Right cardiac atrium (tissue), 5 donors: Measurements from ENCODE around the gene SCYL2. TPM values are rescaled to one million over a fixed set of nuclear protein-coding genes. Genes with fewer than 3 reads are reported as not detected.
A peak's percentile ranks its signal among the peaks of the same experiment; 100 is the strongest.
"Not testable (repeated sequence)": the region's sequence is repeated elsewhere in the genome, so short reads cannot be mapped to it uniquely, and the experiment has no call there.

Experiments
- ATAC-seq, 2 donors: fragments of 200-7000 bp; cut with Tn5 transposase; one replicate each; pipeline versions ENCODE4 v1.8.0 to v1.9.1; 2020; ENCODE audit warnings: moderate library complexity in 2 of 2, mild to moderate bottlenecking in 1 of 2
- DNase-seq, 3 donors: peaks; one replicate each; pipeline ENCODE4 v3.0.0-alpha.2; 2020
- H3K27ac ChIP-seq: one replicate; pipeline ENCODE4 v1.5.1; 2013; ENCODE audit warnings: mild to moderate bottlenecking, low read length, control low read depth, moderate library complexity
- H3K27me3 ChIP-seq: one replicate; pipeline ENCODE4 v1.6.1; 2013; ENCODE audit not compliant: control insufficient read depth, insufficient read depth
- H3K4me1 ChIP-seq: one replicate; pipeline ENCODE4 v1.6.1; 2013; ENCODE audit warnings: low read length; ENCODE audit not compliant: control insufficient read depth, insufficient read depth
- H3K4me3 ChIP-seq: one replicate; pipeline ENCODE4 v1.5.1; 2013; ENCODE audit warnings: low read length, control low read depth
- H3K9me3 ChIP-seq: one replicate; pipeline ENCODE4 v1.6.1; 2013; ENCODE audit warnings: low read length; ENCODE audit not compliant: control insufficient read depth
- WGBS: extraction: QIAGEN DNeasy Blood & Tissue Kit; methylation state at CpG from one replicate; pipeline ENCODE4 v1.1.7; 2013; 5-methylcytosine and 5-hydroxymethylcytosine counted together
- intact Hi-C, 4 donors: fragments of 100-400 bp; cut with DNase I; formaldehyde crosslinking; loops; one replicate each; pipeline versions ENCODE4 v1.11.0 to v1.14.0; 2022 to 2023
- long read RNA-seq, 4 donors: library from polyadenylated mRNA; unstranded; transcript quantifications; one replicate each; pipeline ENCODE4 v2.0.0, GENCODE V29; 2020 to 2021
- polyA plus RNA-seq: library from polyadenylated mRNA; stranded (reverse); fragments of 200-250 nt; gene quantifications from one replicate; pipeline ENCODE4 v1.2.3, GENCODE V29; 2013
- total RNA-seq, 4 donors: library from RNA; stranded (reverse); fragmentation: NEBNext Ultra II Directional; extraction: Animal tissue kit (Norgen Biotek cat#: 25700); gene quantifications; one replicate each; pipeline ENCODE4 v1.2.1, GENCODE V29; 2021
- donor health status: healthy with polysubstance abuse.
- donor health status: DM: no; HTN: yes; CAD: no.
- donor health status: DM: no; HTN: no; CAD: no.
- donor health status: DM: no; HTN: yes; CAD: no; lungs with severe emphysema.
- donor health status: DM: yes; HTN: yes; CAD: no.

SCYL2 gene, protein sequence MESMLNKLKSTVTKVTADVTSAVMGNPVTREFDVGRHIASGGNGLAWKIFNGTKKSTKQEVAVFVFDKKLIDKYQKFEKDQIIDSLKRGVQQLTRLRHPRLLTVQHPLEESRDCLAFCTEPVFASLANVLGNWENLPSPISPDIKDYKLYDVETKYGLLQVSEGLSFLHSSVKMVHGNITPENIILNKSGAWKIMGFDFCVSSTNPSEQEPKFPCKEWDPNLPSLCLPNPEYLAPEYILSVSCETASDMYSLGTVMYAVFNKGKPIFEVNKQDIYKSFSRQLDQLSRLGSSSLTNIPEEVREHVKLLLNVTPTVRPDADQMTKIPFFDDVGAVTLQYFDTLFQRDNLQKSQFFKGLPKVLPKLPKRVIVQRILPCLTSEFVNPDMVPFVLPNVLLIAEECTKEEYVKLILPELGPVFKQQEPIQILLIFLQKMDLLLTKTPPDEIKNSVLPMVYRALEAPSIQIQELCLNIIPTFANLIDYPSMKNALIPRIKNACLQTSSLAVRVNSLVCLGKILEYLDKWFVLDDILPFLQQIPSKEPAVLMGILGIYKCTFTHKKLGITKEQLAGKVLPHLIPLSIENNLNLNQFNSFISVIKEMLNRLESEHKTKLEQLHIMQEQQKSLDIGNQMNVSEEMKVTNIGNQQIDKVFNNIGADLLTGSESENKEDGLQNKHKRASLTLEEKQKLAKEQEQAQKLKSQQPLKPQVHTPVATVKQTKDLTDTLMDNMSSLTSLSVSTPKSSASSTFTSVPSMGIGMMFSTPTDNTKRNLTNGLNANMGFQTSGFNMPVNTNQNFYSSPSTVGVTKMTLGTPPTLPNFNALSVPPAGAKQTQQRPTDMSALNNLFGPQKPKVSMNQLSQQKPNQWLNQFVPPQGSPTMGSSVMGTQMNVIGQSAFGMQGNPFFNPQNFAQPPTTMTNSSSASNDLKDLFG
- total RNA-seq (10 to 100 TPM; 28.2 to 31.4 (median 30.2) TPM), polyA plus RNA-seq (8.1 TPM)
- long read RNA-seq, donor 1, full-length matches to known transcripts, result 5 of 17 reads
- long read RNA-seq, donor 1, partial matches to known transcripts, result 4 of 17 reads
- long read RNA-seq, donor 1, other reads (novel, unspliced or antisense), result 8 of 17 reads
- long read RNA-seq, donor 2, full-length matches to known transcripts, result 1 of 9 reads
- long read RNA-seq, donor 2, partial matches to known transcripts, result 0 of 9 reads
- long read RNA-seq, donor 2, other reads (novel, unspliced or antisense), result 8 of 9 reads
- long read RNA-seq, donor 3, full-length matches to known transcripts, result 21 of 55 reads
- long read RNA-seq, donor 3, partial matches to known transcripts, result 14 of 55 reads
- long read RNA-seq, donor 3, other reads (novel, unspliced or antisense), result 20 of 55 reads
- long read RNA-seq, donor 4, full-length matches to known transcripts, result 3 of 12 reads
- long read RNA-seq, donor 4, partial matches to known transcripts, result 1 of 12 reads
- long read RNA-seq, donor 4, other reads (novel, unspliced or antisense), result 8 of 12 reads

DNA sequence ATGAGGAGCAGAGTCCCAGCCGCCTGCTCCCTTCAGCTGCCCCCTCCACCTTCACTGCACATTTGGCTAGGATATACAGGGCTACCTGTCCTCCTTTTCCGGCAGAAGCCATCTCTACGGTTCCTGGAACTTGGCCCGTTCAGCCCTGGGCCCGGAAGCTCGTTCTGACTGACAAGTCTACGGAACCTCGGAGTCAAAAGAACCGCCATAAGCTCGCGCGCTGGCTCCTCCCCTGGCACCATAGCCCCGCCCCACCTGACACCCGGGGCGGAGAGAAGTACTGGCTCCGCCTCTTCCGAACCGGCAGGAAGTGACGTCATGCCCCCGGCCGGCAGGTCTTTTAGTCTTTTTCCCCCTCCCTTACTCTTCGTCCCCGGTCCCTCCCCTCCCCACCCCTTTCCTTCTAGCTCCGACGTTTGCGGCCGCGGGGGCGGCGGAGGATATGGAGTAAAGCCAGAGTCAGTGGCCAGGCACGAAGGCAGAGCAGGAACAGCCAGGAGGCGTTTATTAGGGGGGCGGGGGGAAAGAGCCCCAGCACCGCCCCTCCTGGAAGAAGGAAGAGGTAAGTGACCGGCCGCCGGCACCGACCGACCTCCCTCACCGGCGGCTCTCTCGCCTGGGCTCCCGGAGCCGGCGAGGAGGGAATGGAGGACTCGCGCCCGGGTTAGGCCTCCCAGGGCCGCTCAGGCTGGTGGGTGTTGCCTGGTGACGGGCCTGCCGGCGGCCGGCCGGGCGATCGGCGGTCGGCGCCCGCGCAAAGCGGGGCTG lies at the start of gene SCYL2, which contains the start of gene DEPDC4:
Gene SCYL2 (plus strand): TSS at position 343 of the 768 bp plus-strand sequence. CDS start 15,794 bp downstream, outside the sequence.
Gene DEPDC4 (minus strand): TSS at position 245 of the 768 bp plus-strand sequence. CDS start 3 bp downstream, at position 242.
- H3K4me3 ChIP-seq, result peak within 1 kb of the TSS; percentile 86
- intact Hi-C loops, result no loop called here
- under 1% methylated on average over 62 of the region's 62 CpGs for WGBS
- no peaks in the 10 kb centered on the region for H3K9me3 ChIP-seq
- no peaks in the 10 kb centered on the region for H3K4me1 ChIP-seq
- ATAC-seq, result peak; percentile 98
- peak; percentile 96 to 98 (median 97) for DNase-seq
- no peaks in the 10 kb centered on the region for H3K27me3 ChIP-seq
- peak within 1 kb of the TSS; percentile 67 for H3K27ac ChIP-seq

DNA sequence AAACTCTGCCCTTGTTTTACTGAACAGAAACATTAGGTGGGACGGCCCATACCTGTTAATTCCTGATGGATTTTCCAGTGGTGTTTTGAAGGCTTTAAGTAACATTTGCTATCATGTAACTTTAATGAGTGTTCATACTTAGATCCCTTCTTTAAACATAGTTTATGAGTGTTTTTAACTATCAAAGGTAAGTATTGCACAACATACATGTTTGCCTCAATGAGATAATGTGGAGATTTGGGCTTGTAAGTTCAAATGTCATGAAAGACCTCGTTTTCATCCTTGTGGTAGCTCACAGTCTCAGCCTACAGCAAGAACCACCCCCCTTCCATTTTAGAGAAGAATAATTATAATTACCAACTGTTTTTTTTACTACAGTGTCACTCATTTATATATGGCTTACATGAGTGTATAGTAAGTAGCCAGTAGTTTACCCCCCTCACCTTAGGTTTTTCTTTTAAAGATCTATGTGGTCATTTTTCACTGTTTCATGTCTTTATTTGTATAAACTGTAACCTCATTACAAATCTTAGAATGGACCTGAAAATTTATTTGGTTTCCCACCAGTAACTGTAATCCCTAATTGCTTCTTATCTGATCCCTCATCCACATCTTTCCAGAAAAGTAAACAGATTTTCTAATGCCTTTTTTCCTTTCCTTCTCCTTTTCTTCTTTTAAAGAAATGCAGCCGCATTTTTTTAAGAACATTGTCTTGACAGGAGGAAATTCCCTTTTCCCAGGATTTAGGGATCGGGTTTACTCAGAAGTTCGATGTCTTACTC lies 47.5 kb upstream of the SCYL2 start:
- 88% methylated on average over 5 of the region's 5 CpGs for WGBS
- Histone ChIP-seq H3K4me1 (no peaks in the 10 kb centered on the region), H3K9me3 (no peaks in the 10 kb centered on the region), H3K27ac (no peak overlapping the region), H3K4me3 (no peak overlapping the region), H3K27me3 (no peaks in the 10 kb centered on the region)
- ATAC-seq, result no peak
- intact Hi-C loops, result no loop called here
- DNase-seq, result no peak

DNA sequence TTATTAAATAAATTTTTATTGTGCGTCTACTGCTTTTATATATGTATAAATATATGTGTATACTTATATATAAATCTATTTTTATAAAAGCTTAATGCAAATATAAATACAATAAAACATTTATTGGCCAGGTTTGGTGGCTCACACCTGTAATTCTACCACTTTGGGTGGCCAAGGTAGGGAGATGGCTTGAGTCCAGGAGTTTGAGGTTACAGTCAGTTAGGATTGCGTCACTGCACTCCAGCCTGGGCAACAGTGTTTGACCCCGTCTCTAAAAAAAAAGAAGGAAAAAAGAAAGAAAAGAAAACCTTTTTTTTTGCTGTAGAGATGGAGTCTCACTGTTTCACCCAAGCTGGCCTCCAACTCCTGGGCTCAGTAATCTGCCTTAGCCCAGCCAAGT lies 45.5 kb upstream of the SCYL2 start:
- 91% methylated on average over 3 of the region's 3 CpGs for WGBS
- Histone ChIP-seq H3K27ac (no peak overlapping the region), H3K4me3 (no peak overlapping the region), H3K4me1 (no peaks in the 10 kb centered on the region), H3K27me3 (no peaks in the 10 kb centered on the region), H3K9me3 (no peaks in the 10 kb centered on the region)
- no peak for DNase-seq
- no peak for ATAC-seq
- intact Hi-C loops, result no loop called here

DNA sequence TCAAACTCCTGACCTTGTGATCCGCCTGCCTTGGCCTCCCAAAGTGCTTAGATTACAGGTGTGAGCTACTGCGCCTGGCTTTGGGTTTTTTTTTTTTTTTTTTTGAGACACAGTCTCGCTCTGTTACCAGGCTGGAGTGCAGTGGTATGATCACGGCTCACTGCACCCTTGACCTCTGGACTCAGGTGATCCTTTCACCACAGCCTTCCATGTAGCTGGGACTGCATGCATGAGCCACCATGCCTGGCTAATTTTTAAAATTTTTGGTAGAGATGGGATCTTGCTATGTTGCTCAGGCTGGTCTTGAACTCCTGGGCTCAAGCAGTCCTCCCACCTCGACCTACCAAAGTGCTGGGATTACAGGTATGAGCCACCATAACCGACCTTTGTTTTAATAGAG lies 44.8 kb upstream of the SCYL2 start:
- H3K27ac ChIP-seq, H3K9me3 ChIP-seq, intact Hi-C loops, H3K4me1 ChIP-seq, H3K27me3 ChIP-seq, DNase-seq, H3K4me3 ChIP-seq, ATAC-seq: not testable (repeated sequence)
- WGBS, result 97% methylated on average over 6 of the region's 6 CpGs

- H3K4me3 ChIP-seq, result no peak overlapping the region
- H3K4me1 ChIP-seq, result no peaks in the 10 kb centered on the region
- no peak overlapping the region for H3K27ac ChIP-seq
- DNase-seq (no peak), ATAC-seq (no peak)
- H3K27me3 ChIP-seq, result no peaks in the 10 kb centered on the region
- H3K9me3 ChIP-seq, result no peaks in the 10 kb centered on the region
- intact Hi-C loops, result no loop called here
Observed at GRCh38 chr12:100225491-100225890, 41.5 kb upstream of the SCYL2 start.

GRCh38 chr12:100229036-100229635 lies 37.8 kb upstream of the SCYL2 start:
- no peak overlapping the region for H3K4me3 ChIP-seq
- intact Hi-C loops, result no loop called here
- WGBS, result 94% methylated on average over 5 of the region's 5 CpGs
- DNase-seq (no peak), ATAC-seq (no peak)
- H3K4me1 ChIP-seq, result no peaks in the 10 kb centered on the region
- no peaks in the 10 kb centered on the region for H3K27me3 ChIP-seq
- no peak overlapping the region for H3K27ac ChIP-seq
- no peaks in the 10 kb centered on the region for H3K9me3 ChIP-seq

- 84% methylated on average over 4 of the region's 4 CpGs for WGBS
- no peaks in the 10 kb centered on the region for H3K9me3 ChIP-seq
- DNase-seq (no peak), ATAC-seq (no peak)
- H3K4me3 ChIP-seq, result no peak overlapping the region
- no peaks in the 10 kb centered on the region for H3K27me3 ChIP-seq
- no peaks in the 10 kb centered on the region for H3K4me1 ChIP-seq
- H3K27ac ChIP-seq, result no peak overlapping the region
- intact Hi-C loops, result loop anchor here (5.0 to 10.0 kb wide), 4 partner anchors 325 to 512 kb away; no protein-coding TSS in a partner anchor
Observed at GRCh38 chr12:100229876-100230275, 37.1 kb upstream of the SCYL2 start.

- not testable (repeated sequence) for H3K4me1 ChIP-seq, H3K27ac ChIP-seq, H3K27me3 ChIP-seq, DNase-seq, H3K9me3 ChIP-seq, H3K4me3 ChIP-seq, ATAC-seq
- intact Hi-C loops, result loop anchor here (5.0 to 10.0 kb wide), 4 partner anchors 323 to 510 kb away; no protein-coding TSS in a partner anchor
- WGBS, result 88% methylated on average over 3 of the region's 3 CpGs
Observed at GRCh38 chr12:100231873-100232272, 35.1 kb upstream of the SCYL2 start.

GRCh38 chr12:100234166-100234565 lies 32.8 kb upstream of the SCYL2 start:
- no peak for ATAC-seq
- Histone ChIP-seq H3K27ac (no peak overlapping the region), H3K27me3 (no peaks in the 10 kb centered on the region), H3K4me3 (no peak overlapping the region), H3K4me1 (no peaks in the 10 kb centered on the region), H3K9me3 (no peaks in the 10 kb centered on the region)
- 21% methylated on average over 3 of the region's 3 CpGs for WGBS
- intact Hi-C loops, result loop anchor here (5.0 to 10.0 kb wide), 4 partner anchors 321 to 508 kb away; no protein-coding TSS in a partner anchor
- no peak for DNase-seq
